LNCAP (cell line): ENCODE results near the gene OR51Q1.

Experiments
- CTCF ChIP-seq: fragments of 450-650 bp; IDR thresholded peaks from 2 replicates; pipeline ENCODE4 v1.5.1; 2017; ENCODE audit warnings: mild to moderate bottlenecking

The OR51Q1 gene

GRCh38 chr11:5467527-5467926 is 45.6 kb downstream of the OR51Q1 start:
- TF ChIP-seq CTCF: no peak
